ENCODE measurements around the gene STX12. TPM values are rescaled to one million over a fixed set of nuclear protein-coding genes. Genes with fewer than 3 reads are reported as not detected.

The STX12 gene
- total and polyA plus RNA-seq, 4 donors: 32.5 to 94.0 (median 72.9) TPM

- H3K9me3 ChIP-seq (ENCODE audit: control insufficient read depth in 4 of 4, insufficient read depth in 3 of 4, low read length in 3 of 4): no peaks in the 10 kb centered on the region
- H3K4me3 ChIP-seq: no peak overlapping the region
- no peak for ATAC-seq (ENCODE audit: insufficient read depth, low FRiP score)
- H3K4me1 ChIP-seq (ENCODE audit: control insufficient read depth in 5 of 5, insufficient read depth in 5 of 5, low read length in 5 of 5): peaks cover 0 to 11% (median 8%) of the 10 kb centered on the region in 5 donors
- H3K36me3 ChIP-seq (ENCODE audit: control insufficient read depth in 4 of 4, insufficient read depth in 4 of 4, low read length in 4 of 4): peaks cover 0 to 12% (median 5%) of the 10 kb centered on the region in 4 donors
- no peak for DNase-seq
- 93 to 94% methylated on average over 3 of the region's 3 CpGs for WGBS, 2 donors
- H3K27ac ChIP-seq (ENCODE audit: low read depth in 1 of 2, low read length in 1 of 2): no peak overlapping the region
- H3K27me3 ChIP-seq (ENCODE audit: control insufficient read depth in 3 of 3, insufficient read depth in 3 of 3, low read length in 2 of 3): no peaks in the 10 kb centered on the region
- no peak for TF ChIP-seq CTCF (IDR thresholded peaks at IDR 0.05; ENCODE audit: control extremely low read depth, extremely low read depth)
- H3K9ac ChIP-seq (ENCODE audit: insufficient read depth in 1 of 2, low read length in 2 of 2): no peak overlapping the region
Observed at GRCh38 chr1:27833470-27833869, 60.5 kb downstream of the STX12 start.

DNA sequence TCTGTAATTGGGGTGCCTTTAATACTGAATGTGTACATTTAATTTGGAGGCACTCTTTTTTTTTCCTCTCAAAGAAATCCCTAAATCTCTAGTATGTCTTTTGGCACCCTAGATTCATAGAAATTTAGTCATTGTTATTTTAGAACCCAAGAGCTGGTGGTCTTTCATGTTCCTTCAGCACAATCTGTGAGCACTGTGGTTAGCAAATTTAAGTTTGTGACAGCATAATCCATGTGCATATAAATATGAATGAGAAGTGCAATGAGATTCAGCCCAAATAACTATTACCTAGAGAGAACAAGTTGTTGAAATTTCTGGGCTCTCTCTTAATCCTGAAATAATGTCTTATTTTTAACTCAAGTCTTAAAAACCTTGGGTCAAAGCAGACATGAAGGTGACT, 62.0 kb downstream of the STX12 start:
- Histone ChIP-seq H3K36me3 (ENCODE audit: control insufficient read depth in 4 of 4, insufficient read depth in 4 of 4, low read length in 4 of 4) (peaks cover 7 to 20% (median 11%) of the 10 kb centered on the region in 4 donors), H3K4me1 (ENCODE audit: control insufficient read depth in 5 of 5, insufficient read depth in 5 of 5, low read length in 5 of 5) (peaks cover 0 to 11% (median 8%) of the 10 kb centered on the region in 5 donors), H3K9ac (ENCODE audit: insufficient read depth in 1 of 2, low read length in 2 of 2) (no peak overlapping the region)

GRCh38 chr1:27835501-27835900, 62.5 kb downstream of the STX12 start:
- DNase-seq: no peak
- no peak overlapping the region for H3K27ac ChIP-seq (ENCODE audit: low read depth in 1 of 2, low read length in 1 of 2)
- H3K9ac ChIP-seq (ENCODE audit: insufficient read depth in 1 of 2, low read length in 2 of 2): no peak overlapping the region
- TF ChIP-seq CTCF (IDR thresholded peaks at IDR 0.05; ENCODE audit: control extremely low read depth, extremely low read depth): no peak
- H3K4me1 ChIP-seq (ENCODE audit: control insufficient read depth in 5 of 5, insufficient read depth in 5 of 5, low read length in 5 of 5): peaks cover 0 to 11% (median 8%) of the 10 kb centered on the region in 5 donors
- H3K27me3 ChIP-seq (ENCODE audit: control insufficient read depth in 3 of 3, insufficient read depth in 3 of 3, low read length in 2 of 3): no peaks in the 10 kb centered on the region
- WGBS, 2 donors: 92 to 95% methylated on average over 1 of the region's 1 CpG
- H3K36me3 ChIP-seq (ENCODE audit: control insufficient read depth in 4 of 4, insufficient read depth in 4 of 4, low read length in 4 of 4): peaks cover 10 to 23% (median 13%) of the 10 kb centered on the region in 4 donors
- no peak for ATAC-seq (ENCODE audit: insufficient read depth, low FRiP score)
- no peaks in the 10 kb centered on the region for H3K9me3 ChIP-seq (ENCODE audit: control insufficient read depth in 4 of 4, insufficient read depth in 3 of 4, low read length in 3 of 4)
- H3K4me3 ChIP-seq: no peak overlapping the region

More for the DNA sequence above, 62.0 kb downstream of the STX12 start:
- Histone ChIP-seq H3K4me3 (no peak overlapping the region), H3K27me3 (ENCODE audit: control insufficient read depth in 3 of 3, insufficient read depth in 3 of 3, low read length in 2 of 3) (no peaks in the 10 kb centered on the region), H3K27ac (ENCODE audit: low read depth in 1 of 2, low read length in 1 of 2) (no peak overlapping the region), H3K9me3 (ENCODE audit: control insufficient read depth in 4 of 4, insufficient read depth in 3 of 4, low read length in 3 of 4) (no peaks in the 10 kb centered on the region)
- no peak for TF ChIP-seq CTCF (IDR thresholded peaks at IDR 0.05; ENCODE audit: control extremely low read depth, extremely low read depth)
- DNase-seq (no peak), ATAC-seq (ENCODE audit: insufficient read depth, low FRiP score) (no peak)

- Histone ChIP-seq H3K27me3 (ENCODE audit: control insufficient read depth in 3 of 3, insufficient read depth in 3 of 3, low read length in 2 of 3) (no peaks in the 10 kb centered on the region), H3K9me3 (ENCODE audit: control insufficient read depth in 4 of 4, insufficient read depth in 3 of 4, low read length in 3 of 4) (no peaks in the 10 kb centered on the region), H3K4me3 (no peak overlapping the region), H3K27ac (ENCODE audit: low read depth in 1 of 2, low read length in 1 of 2) (no peak overlapping the region), H3K9ac (ENCODE audit: insufficient read depth in 1 of 2, low read length in 2 of 2) (no peak overlapping the region), H3K4me1 (ENCODE audit: control insufficient read depth in 5 of 5, insufficient read depth in 5 of 5, low read length in 5 of 5) (no peaks in the 10 kb centered on the region), H3K36me3 (ENCODE audit: control insufficient read depth in 4 of 4, insufficient read depth in 4 of 4, low read length in 4 of 4) (peaks cover 28 to 34% (median 30%) of the 10 kb centered on the region in 4 donors)
- 96 to 99% methylated on average over 7 of the region's 7 CpGs for WGBS, 2 donors
- no peak for DNase-seq
- TF ChIP-seq CTCF (IDR thresholded peaks at IDR 0.05; ENCODE audit: control extremely low read depth, extremely low read depth): no peak
- no peak for ATAC-seq (ENCODE audit: insufficient read depth, low FRiP score)
Observed at GRCh38 chr1:27849951-27850350, 76.9 kb downstream of the STX12 start.
